ENCODE measurements around the gene ST6GALNAC5.

- TF ChIP-seq POLR2A (IDR thresholded peaks at IDR 0.05; ENCODE audit: low read length) (no peak), GATA1 (IDR thresholded peaks at IDR 0.05; ENCODE audit: low read depth, low read length) (no peak)
Observed at GRCh38 chr1:76833151-76833550, 34.1 kb upstream of the ST6GALNAC5 start.
